Astrocyte (in vitro differentiated cells and primary cell): ENCODE results near the gene DCC. TPM values are rescaled to one million over a fixed set of nuclear protein-coding genes. Genes with fewer than 3 reads are reported as not detected.

ENCODE experiments used
- DNase-seq: peaks from one replicate; pipeline ENCODE4 v3.0.0-alpha.2; 2010; ENCODE audit warnings: low read depth
- FAIRE-seq: peaks from 2 replicates; lab custom pipeline; 2011; peaks lifted over from hg19 to GRCh38; lab: Jason Lieb, UNC
- H2AFZ ChIP-seq: 2 replicates; pipeline ENCODE4 v1.6.0; 2012; ENCODE audit warnings: low read depth, low read length, inconsistent platforms
- H3K27ac ChIP-seq: 2 replicates; pipeline ENCODE4 v1.5.1; 2011; ENCODE audit warnings: low read depth, low read length, inconsistent platforms
- H3K27me3 ChIP-seq: 2 replicates; pipeline ENCODE4 v1.6.0; 2011; ENCODE audit warnings: low read length, inconsistent platforms; ENCODE audit not compliant: insufficient read depth
- H3K36me3 ChIP-seq: 2 replicates; pipeline ENCODE4 v1.5.1; 2011; ENCODE audit warnings: low read length, inconsistent platforms; ENCODE audit not compliant: insufficient read depth
- H3K4me1 ChIP-seq: 2 replicates; pipeline ENCODE4 v1.5.1; 2011; ENCODE audit warnings: low read length, inconsistent platforms; ENCODE audit not compliant: insufficient read depth
- H3K4me2 ChIP-seq: 2 replicates; pipeline ENCODE4 v1.6.0; 2012; ENCODE audit warnings: low read length, inconsistent platforms
- H3K4me3 ChIP-seq: 2 replicates; pipeline ENCODE4 v1.5.1; 2011; ENCODE audit warnings: low read depth, mild to moderate bottlenecking, low read length, inconsistent platforms; ENCODE audit not compliant: insufficient read depth
- H3K79me2 ChIP-seq: 2 replicates; pipeline ENCODE4 v1.6.0; 2012; ENCODE audit warnings: mild to moderate bottlenecking, low read length, inconsistent platforms; ENCODE audit not compliant: insufficient read depth
- H3K9ac ChIP-seq: 2 replicates; pipeline ENCODE4 v1.6.0; 2012; ENCODE audit warnings: mild to moderate bottlenecking, low read length, inconsistent platforms
- H3K9me3 ChIP-seq: 2 replicates; pipeline ENCODE4 v1.5.1; 2012; ENCODE audit warnings: low read depth, mild to moderate bottlenecking, low read length, inconsistent platforms; ENCODE audit not compliant: insufficient read depth
- H4K20me1 ChIP-seq: 2 replicates; pipeline ENCODE4 v1.6.0; 2012; ENCODE audit warnings: low read length, inconsistent platforms; ENCODE audit not compliant: insufficient read depth
- H3K27ac Mint-ChIP-seq: one replicate; pipeline ENCODE4 v1.8.0; 2021; ENCODE audit warnings: mild to moderate bottlenecking, mixed read lengths; ENCODE audit not compliant: unreplicated experiment
- H3K27me3 Mint-ChIP-seq: one replicate; pipeline ENCODE4 v1.8.0; 2021; ENCODE audit warnings: low read depth, mixed read lengths; ENCODE audit not compliant: unreplicated experiment
- H3K36me3 Mint-ChIP-seq: one replicate; pipeline ENCODE4 v1.8.0; 2021; ENCODE audit warnings: low read depth, mixed read lengths; ENCODE audit not compliant: unreplicated experiment
- H3K4me1 Mint-ChIP-seq: one replicate; pipeline ENCODE4 v1.8.0; 2021; ENCODE audit warnings: low read depth, mixed read lengths; ENCODE audit not compliant: unreplicated experiment
- H3K4me3 Mint-ChIP-seq: one replicate; pipeline ENCODE4 v1.8.0; 2021; ENCODE audit warnings: mild to moderate bottlenecking, moderate library complexity, mixed read lengths; ENCODE audit not compliant: unreplicated experiment
- H3K9me3 Mint-ChIP-seq: one replicate; pipeline ENCODE4 v1.8.0; 2021; ENCODE audit warnings: mild to moderate bottlenecking, mixed read lengths; ENCODE audit not compliant: unreplicated experiment
- EZH2 ChIP-seq: IDR thresholded peaks from 2 replicates; pipeline ENCODE4 v1.6.1; 2012; ENCODE audit warnings: mild to moderate bottlenecking, low read length, inconsistent platforms; ENCODE audit not compliant: insufficient read depth
- total RNA-seq: library from RNA; stranded (reverse); gene quantifications from 2 replicates; pipeline ENCODE4 v1.2.1, GENCODE V29; 2021
- TF ChIP-seq, protein P1 (sequence below): IDR thresholded peaks from 2 replicates; pipeline ENCODE4 v1.5.1; 2011; ENCODE audit warnings: low read depth, mild to moderate bottlenecking, inconsistent platforms, low read length, moderate library complexity; ENCODE audit not compliant: insufficient read depth

DCC gene
- total RNA-seq, 1 donor from 2014 or later, result 2.6 TPM

GRCh38 chr18:53534695-53535094 is 1194.7 kb downstream of the DCC start:
- FAIRE-seq (no peak), DNase-seq (no peak)
- H3K4me3 Mint-ChIP-seq, result no peak overlapping the region
- Histone ChIP-seq H2AFZ (no peak overlapping the region), H4K20me1 (no peaks in the 10 kb centered on the region), H3K9ac (no peak overlapping the region), H3K27ac (no peak overlapping the region), H3K36me3 (no peaks in the 10 kb centered on the region), H3K79me2 (no peaks in the 10 kb centered on the region), H3K4me1 (no peaks in the 10 kb centered on the region), H3K27me3 (no peaks in the 10 kb centered on the region), H3K9me3 (no peaks in the 10 kb centered on the region), H3K4me2 (no peak overlapping the region), H3K4me3 (no peak overlapping the region)
- no peaks in the 10 kb centered on the region for H3K4me1 Mint-ChIP-seq
- no peaks in the 10 kb centered on the region for H3K9me3 Mint-ChIP-seq
- H3K36me3 Mint-ChIP-seq, result no peaks in the 10 kb centered on the region
- no peaks in the 10 kb centered on the region for H3K27me3 Mint-ChIP-seq
- no peak for TF ChIP-seq EZH2
- TF ChIP-seq, protein P1, sequence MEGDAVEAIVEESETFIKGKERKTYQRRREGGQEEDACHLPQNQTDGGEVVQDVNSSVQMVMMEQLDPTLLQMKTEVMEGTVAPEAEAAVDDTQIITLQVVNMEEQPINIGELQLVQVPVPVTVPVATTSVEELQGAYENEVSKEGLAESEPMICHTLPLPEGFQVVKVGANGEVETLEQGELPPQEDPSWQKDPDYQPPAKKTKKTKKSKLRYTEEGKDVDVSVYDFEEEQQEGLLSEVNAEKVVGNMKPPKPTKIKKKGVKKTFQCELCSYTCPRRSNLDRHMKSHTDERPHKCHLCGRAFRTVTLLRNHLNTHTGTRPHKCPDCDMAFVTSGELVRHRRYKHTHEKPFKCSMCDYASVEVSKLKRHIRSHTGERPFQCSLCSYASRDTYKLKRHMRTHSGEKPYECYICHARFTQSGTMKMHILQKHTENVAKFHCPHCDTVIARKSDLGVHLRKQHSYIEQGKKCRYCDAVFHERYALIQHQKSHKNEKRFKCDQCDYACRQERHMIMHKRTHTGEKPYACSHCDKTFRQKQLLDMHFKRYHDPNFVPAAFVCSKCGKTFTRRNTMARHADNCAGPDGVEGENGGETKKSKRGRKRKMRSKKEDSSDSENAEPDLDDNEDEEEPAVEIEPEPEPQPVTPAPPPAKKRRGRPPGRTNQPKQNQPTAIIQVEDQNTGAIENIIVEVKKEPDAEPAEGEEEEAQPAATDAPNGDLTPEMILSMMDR, result no peak
- no peak overlapping the region for H3K27ac Mint-ChIP-seq

DNA sequence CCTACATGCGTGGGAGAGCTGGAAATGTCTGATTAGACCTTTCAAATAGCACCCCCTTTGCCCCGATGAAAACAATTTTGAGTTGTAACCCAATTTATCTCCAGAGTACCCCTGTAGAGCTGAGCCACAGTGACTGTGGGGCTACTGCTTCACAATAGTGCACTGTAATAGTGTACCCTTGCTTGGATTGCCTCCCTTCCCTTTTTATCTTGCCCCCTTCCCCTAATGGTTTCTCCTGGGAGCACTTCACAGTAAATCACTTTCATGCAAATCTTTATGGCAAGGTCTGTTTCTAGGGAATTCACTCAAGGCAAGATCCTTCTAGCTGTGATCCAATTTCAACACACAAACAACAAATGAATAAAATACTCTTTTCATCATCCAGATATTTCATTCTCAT is 1196.9 kb downstream of the DCC start:
- Histone ChIP-seq H2AFZ (no peak overlapping the region), H3K4me3 (no peak overlapping the region), H3K9me3 (no peaks in the 10 kb centered on the region), H3K9ac (no peak overlapping the region), H3K4me1 (no peaks in the 10 kb centered on the region), H3K27ac (no peak overlapping the region), H3K27me3 (no peaks in the 10 kb centered on the region), H3K4me2 (no peak overlapping the region), H4K20me1 (no peaks in the 10 kb centered on the region), H3K36me3 (no peaks in the 10 kb centered on the region), H3K79me2 (no peaks in the 10 kb centered on the region)
- Mint-ChIP-seq H3K4me1 (no peaks in the 10 kb centered on the region), H3K36me3 (no peaks in the 10 kb centered on the region), H3K27me3 (no peaks in the 10 kb centered on the region), H3K9me3 (no peaks in the 10 kb centered on the region), H3K4me3 (no peak overlapping the region), H3K27ac (no peak overlapping the region)
- FAIRE-seq (no peak), DNase-seq (no peak)
- TF ChIP-seq, protein P1, result no peak
- TF ChIP-seq EZH2, result no peak

- TF ChIP-seq EZH2, result no peak
- TF ChIP-seq, protein P1, result no peak
- H3K4me3 ChIP-seq, result no peak overlapping the region
- Mint-ChIP-seq H3K27ac (no peak overlapping the region), H3K4me3 (no peak overlapping the region), H3K27me3 (no peaks in the 10 kb centered on the region), H3K4me1 (peaks cover 7% of the 10 kb centered on the region), H3K9me3 (no peaks in the 10 kb centered on the region), H3K36me3 (no peaks in the 10 kb centered on the region)
- no peak overlapping the region for H2AFZ ChIP-seq
- peaks cover 4% of the 10 kb centered on the region for H3K9me3 ChIP-seq
- FAIRE-seq (no peak), DNase-seq (no peak)
- H3K79me2 ChIP-seq, result no peaks in the 10 kb centered on the region
- H4K20me1 ChIP-seq, result no peaks in the 10 kb centered on the region
- H3K4me1 ChIP-seq, result no peaks in the 10 kb centered on the region
- H3K36me3 ChIP-seq, result no peaks in the 10 kb centered on the region
- no peaks in the 10 kb centered on the region for H3K27me3 ChIP-seq
- H3K27ac ChIP-seq, result no peak overlapping the region
- no peak overlapping the region for H3K9ac ChIP-seq
- no peak overlapping the region for H3K4me2 ChIP-seq
Observed at GRCh38 chr18:53541924-53542323, 1201.9 kb downstream of the DCC start.
